Upper lobe of left lung (tissue), 6 donors: Measurements from ENCODE around the gene PARL. TPM values are rescaled to one million over a fixed set of nuclear protein-coding genes. Genes with fewer than 3 reads are reported as not detected.

Experiments used
- ATAC-seq, 2 donors: fragments of 200-7000 bp; cut with Tn5 transposase; one replicate each; pipeline ENCODE4 v1.9.1; 2022; ENCODE audit warnings: mild to moderate bottlenecking in 2 of 2, moderate library complexity in 2 of 2; ENCODE audit not compliant: low FRiP score in 2 of 2
- DNase-seq, 2 donors: peaks; one replicate each; pipeline ENCODE4 v3.0.0-alpha.2; 2019 to 2020
- H3K27ac ChIP-seq, 4 donors: fragments of 200-600 bp; sonication (generic); one replicate each; pipeline ENCODE4 v1.5.1; 2016 to 2019
- H3K27me3 ChIP-seq, 4 donors: fragments of 200-600 bp; sonication (generic); one replicate each; pipeline ENCODE4 v1.5.1; 2017 to 2019
- H3K36me3 ChIP-seq, 4 donors: fragments of 200-600 bp; sonication (generic); one replicate each; pipeline ENCODE4 v1.5.1; 2016 to 2019
- H3K4me1 ChIP-seq, 4 donors: fragments of 200-600 bp; sonication (generic); one replicate each; pipeline ENCODE4 v1.5.1; 2018 to 2019
- H3K4me3 ChIP-seq, 4 donors: fragments of 200-600 bp; sonication (generic); one replicate each; pipeline ENCODE4 v1.5.1; 2017 to 2019; ENCODE audit warnings: mild to moderate bottlenecking in 2 of 4, moderate library complexity in 1 of 4
- H3K9me3 ChIP-seq, 4 donors: fragments of 200-600 bp; sonication (generic); one replicate each; pipeline ENCODE4 v1.5.1; 2018 to 2019
- EP300 ChIP-seq, 4 donors: sonication (generic); formaldehyde crosslinking; IDR thresholded peaks; one replicate each; pipeline ENCODE4 v1.5.1; 2017; ENCODE audit warnings: antibody characterized with exemption in 4 of 4, control low read depth in 2 of 4
- POLR2A ChIP-seq, 4 donors: fragments of 450-650 bp; IDR thresholded peaks; one replicate each; pipeline ENCODE4 v1.5.1; 2016 to 2017; ENCODE audit warnings: antibody characterized with exemption in 4 of 4, mild to moderate bottlenecking in 2 of 4
- POLR2AphosphoS5 ChIP-seq, 2 donors: sonication (generic); formaldehyde crosslinking; IDR thresholded peaks; one replicate each; pipeline ENCODE4 v1.5.1; 2017; ENCODE audit warnings: antibody characterized with exemption in 2 of 2
- WGBS, 2 donors: methylation state at CpG; one replicate each; pipeline ENCODE4 v1.1.5; 2017 to 2018; 5-methylcytosine and 5-hydroxymethylcytosine counted together
- total RNA-seq, 6 donors: library from RNA; depleted of rRNA in 4 of 6; stranded (reverse); fragments of >200 nt in 4 of 6; gene quantifications; one replicate each; pipeline versions ENCODE4 v1.1.0 to v1.2.1, GENCODE V29; 2016 to 2021
- TF ChIP-seq, protein P1 (sequence below), 6 experiments: fragments of 450-650 bp in 4 of 6; fragments of 200-600 bp in 2 of 6; sonication (generic) in 2 of 6; IDR thresholded peaks; one replicate each; pipeline ENCODE4 v1.5.1; 2016 to 2019; ENCODE audit warnings: antibody characterized with exemption in 6 of 6
- donor health status: DM: no; HTN: no; CAD: no; lungs with moderate emphysema.
- donor health status: DM: no; HTN: yes; CAD: no; lungs with severe emphysema.

Gene PARL
- total RNA-seq, 6 donors from 2014 or later = 32.5 to 51.0 (median 40.5) TPM

DNA sequence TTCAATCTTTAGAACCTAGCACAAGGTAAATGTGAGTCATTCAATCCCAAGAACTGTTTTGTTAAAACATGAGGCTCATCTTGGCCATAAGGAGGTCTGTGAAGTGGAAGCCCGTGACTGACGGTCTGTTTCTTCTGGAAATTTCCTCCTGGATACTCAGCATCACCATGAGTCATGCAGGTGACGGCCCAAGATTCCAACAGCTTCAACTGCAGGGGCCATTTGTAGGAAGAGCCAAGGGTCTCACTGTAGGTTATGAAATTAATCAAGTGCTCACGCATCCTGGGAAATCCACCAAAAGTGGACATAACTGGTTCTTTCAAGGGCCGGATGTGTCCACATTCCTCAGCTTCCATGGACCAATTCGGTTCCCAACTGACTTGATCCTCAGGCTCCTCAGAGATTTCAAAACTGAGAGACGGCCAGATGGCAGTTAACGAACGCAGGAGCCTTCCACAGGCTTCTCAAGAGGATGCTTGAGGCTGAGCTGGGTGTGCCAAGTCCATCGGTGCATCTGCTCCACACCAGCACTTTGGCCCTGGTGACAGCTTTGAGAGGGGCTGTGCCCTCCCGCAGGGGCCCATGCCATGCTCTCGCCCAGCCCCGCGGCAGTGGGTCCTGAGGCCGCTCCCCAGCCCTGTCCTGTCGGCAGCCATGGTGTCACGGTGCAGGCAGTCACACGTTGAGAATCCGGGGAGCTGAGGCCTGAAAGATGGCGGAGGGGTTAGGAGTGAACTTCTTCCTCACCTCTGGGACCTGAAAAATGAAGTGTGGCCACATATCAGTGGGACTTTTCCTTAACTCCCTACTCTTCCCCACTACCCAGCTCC is 67.8 kb downstream of the PARL start:
- no peak for ATAC-seq
- peaks cover 0 to 24% (median 5%) of the 10 kb centered on the region in 4 donors for H3K36me3 ChIP-seq
- WGBS, 2 donors = 84 to 86% methylated on average over 19 to 20 of the region's 20 CpGs

DNA sequence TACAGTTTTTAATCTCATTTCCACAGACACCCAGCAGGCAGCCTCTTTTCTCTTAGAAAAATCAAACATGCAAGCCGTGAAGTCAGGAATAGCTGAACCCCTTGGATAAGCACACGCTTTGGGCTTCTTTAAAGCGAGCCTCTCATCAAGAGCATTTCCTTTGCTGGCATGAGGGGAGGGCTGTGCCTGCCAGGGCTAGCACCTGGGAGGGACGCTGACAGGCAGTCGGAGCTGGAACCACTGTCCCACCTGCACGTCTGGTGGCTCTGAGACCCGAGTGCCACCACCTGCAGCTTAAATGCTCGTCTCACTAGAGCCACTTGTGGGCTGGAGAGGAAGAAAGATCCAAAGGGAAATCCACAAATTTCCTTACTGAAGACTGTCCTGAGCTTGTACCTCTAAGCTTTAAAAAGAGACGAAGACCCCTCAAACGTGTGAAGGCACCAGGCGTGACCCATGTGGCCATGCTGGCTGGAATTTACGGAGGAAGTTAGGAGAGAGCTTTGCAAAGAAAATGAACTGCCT is 68.7 kb downstream of the PARL start:
- H3K27ac ChIP-seq = no peak overlapping the region
- no peak for ATAC-seq
- TF ChIP-seq, protein P1, sequence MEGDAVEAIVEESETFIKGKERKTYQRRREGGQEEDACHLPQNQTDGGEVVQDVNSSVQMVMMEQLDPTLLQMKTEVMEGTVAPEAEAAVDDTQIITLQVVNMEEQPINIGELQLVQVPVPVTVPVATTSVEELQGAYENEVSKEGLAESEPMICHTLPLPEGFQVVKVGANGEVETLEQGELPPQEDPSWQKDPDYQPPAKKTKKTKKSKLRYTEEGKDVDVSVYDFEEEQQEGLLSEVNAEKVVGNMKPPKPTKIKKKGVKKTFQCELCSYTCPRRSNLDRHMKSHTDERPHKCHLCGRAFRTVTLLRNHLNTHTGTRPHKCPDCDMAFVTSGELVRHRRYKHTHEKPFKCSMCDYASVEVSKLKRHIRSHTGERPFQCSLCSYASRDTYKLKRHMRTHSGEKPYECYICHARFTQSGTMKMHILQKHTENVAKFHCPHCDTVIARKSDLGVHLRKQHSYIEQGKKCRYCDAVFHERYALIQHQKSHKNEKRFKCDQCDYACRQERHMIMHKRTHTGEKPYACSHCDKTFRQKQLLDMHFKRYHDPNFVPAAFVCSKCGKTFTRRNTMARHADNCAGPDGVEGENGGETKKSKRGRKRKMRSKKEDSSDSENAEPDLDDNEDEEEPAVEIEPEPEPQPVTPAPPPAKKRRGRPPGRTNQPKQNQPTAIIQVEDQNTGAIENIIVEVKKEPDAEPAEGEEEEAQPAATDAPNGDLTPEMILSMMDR (IDR thresholded peaks at IDR 0.05) = no peak
- TF ChIP-seq POLR2AphosphoS5 (IDR thresholded peaks at IDR 0.05) = no peak
- TF ChIP-seq POLR2A (IDR thresholded peaks at IDR 0.05) = no peak
- no peak for TF ChIP-seq EP300 (IDR thresholded peaks at IDR 0.05)
- no peak overlapping the region for H3K4me3 ChIP-seq
- H3K4me1 ChIP-seq = no peaks in the 10 kb centered on the region
- DNase-seq = no peak
- WGBS, 2 donors = 81 to 84% methylated on average over 10 to 12 of the region's 12 CpGs
- peaks cover 6 to 32% (median 12%) of the 10 kb centered on the region in 4 donors for H3K36me3 ChIP-seq
- H3K27me3 ChIP-seq = no peaks in the 10 kb centered on the region
- no peaks in the 10 kb centered on the region for H3K9me3 ChIP-seq

More for the DNA sequence above, 67.8 kb downstream of the PARL start:
- no peak overlapping the region for H3K27ac ChIP-seq
- H3K9me3 ChIP-seq = no peaks in the 10 kb centered on the region
- no peak overlapping the region for H3K4me3 ChIP-seq
- no peaks in the 10 kb centered on the region for H3K4me1 ChIP-seq
- no peaks in the 10 kb centered on the region for H3K27me3 ChIP-seq
- DNase-seq = peak in 1 of 2 donors; percentile 75
- no peak for TF ChIP-seq POLR2AphosphoS5 (IDR thresholded peaks at IDR 0.05)
- no peak for TF ChIP-seq EP300 (IDR thresholded peaks at IDR 0.05)
- TF ChIP-seq, protein P1 (IDR thresholded peaks at IDR 0.05) = no peak
- no peak for TF ChIP-seq POLR2A (IDR thresholded peaks at IDR 0.05)

DNA sequence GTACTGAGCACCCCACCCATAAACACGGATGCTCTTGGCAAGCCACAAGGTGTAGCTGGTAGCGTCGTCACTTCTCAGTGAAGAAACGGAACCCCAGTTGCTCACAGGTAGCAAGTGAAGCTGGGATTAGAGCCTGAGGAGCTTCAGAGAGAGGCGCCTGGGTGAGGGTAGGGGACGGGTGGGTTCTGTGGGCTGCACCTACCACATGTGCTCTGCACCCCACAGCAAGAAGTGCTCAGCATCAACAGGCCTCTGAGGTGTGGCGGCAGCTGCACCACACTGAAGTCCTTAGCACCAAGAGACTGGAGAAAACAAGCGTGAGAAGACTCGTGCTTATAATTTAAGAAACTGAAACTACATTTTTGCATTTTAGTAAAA is 69.1 kb downstream of the PARL start:
- no peak overlapping the region for H3K27ac ChIP-seq
- no peak for ATAC-seq
- H3K9me3 ChIP-seq = no peaks in the 10 kb centered on the region
- H3K36me3 ChIP-seq = peaks cover 8 to 37% (median 17%) of the 10 kb centered on the region in 4 donors
- no peak for DNase-seq
- TF ChIP-seq EP300 (IDR thresholded peaks at IDR 0.05) (no peak), POLR2A (IDR thresholded peaks at IDR 0.05) (no peak)
- no peaks in the 10 kb centered on the region for H3K4me1 ChIP-seq
- H3K4me3 ChIP-seq = no peak overlapping the region
- 72 to 76% methylated on average over 8 to 9 of the region's 9 CpGs for WGBS, 2 donors
- H3K27me3 ChIP-seq = no peaks in the 10 kb centered on the region

DNA sequence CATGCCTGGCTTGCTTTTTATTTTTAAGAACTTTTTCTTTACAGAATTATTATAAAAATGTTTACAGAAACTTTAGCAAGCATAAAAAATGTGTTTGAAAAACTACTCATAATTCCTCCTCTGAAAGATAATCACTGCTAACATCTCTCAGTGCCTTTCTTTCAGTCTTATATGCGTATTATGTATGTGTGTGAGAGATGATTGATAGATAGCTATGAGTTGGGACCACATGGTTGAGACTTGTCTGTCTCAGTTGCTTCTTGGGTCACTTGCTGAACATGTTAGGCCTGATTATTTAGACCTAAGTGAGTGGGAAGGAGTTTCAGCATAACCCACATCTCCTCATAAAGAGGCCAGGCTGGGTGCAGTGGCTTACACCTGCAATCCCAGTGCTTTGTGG is 70.4 kb downstream of the PARL start:
- no peaks in the 10 kb centered on the region for H3K4me1 ChIP-seq
- ATAC-seq (no peak), DNase-seq (no peak)
- H3K27ac ChIP-seq = no peak overlapping the region
- WGBS, 2 donors = 52 to 100% methylated on average over 1 of the region's 1 CpG
- TF ChIP-seq POLR2A (IDR thresholded peaks at IDR 0.05) (no peak), POLR2AphosphoS5 (IDR thresholded peaks at IDR 0.05) (no peak), EP300 (IDR thresholded peaks at IDR 0.05) (no peak)
- TF ChIP-seq, protein P1 (IDR thresholded peaks at IDR 0.05) = no peak
- no peaks in the 10 kb centered on the region for H3K9me3 ChIP-seq
- peaks cover 14 to 50% (median 26%) of the 10 kb centered on the region in 4 donors for H3K36me3 ChIP-seq
- H3K4me3 ChIP-seq = no peak overlapping the region
- H3K27me3 ChIP-seq = no peaks in the 10 kb centered on the region

DNA sequence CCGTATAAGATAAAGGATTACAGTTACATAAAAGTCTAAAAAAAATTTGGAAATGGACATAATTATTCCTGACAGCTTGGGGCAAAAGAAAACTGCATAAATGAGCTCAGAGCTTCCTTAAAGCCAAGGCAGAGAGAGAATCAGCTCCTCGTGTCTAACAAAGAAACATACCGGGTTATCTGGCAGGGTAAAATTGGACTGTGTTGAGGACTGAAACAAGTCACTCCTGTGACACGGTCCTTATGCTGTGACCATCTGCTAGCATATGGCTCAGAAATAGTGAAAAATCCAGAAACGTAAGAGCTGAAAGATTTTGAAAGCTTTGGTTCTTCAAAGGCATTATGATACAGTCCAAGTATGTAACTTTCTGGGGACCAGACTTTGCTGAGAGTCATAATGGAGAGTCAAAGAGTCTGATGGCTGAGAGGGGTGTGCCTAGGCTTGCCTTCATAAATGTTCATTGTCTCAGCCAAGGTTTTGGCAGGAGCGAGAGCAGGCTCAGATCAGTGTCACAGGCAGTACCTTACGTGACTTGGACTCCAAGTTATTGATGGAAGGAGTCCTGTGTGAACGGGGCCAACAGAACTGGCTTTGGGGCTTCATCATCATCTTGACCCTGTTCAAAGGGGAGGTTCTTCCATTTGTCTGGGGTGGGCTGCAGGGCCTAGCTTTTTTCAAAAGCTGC is 71.8 kb downstream of the PARL start:
- H3K9me3 ChIP-seq = no peaks in the 10 kb centered on the region
- H3K27me3 ChIP-seq = no peaks in the 10 kb centered on the region
- no peaks in the 10 kb centered on the region for H3K4me1 ChIP-seq
- ATAC-seq (no peak), DNase-seq (no peak)
- H3K36me3 ChIP-seq = peaks cover 21 to 64% (median 38%) of the 10 kb centered on the region in 4 donors
- no peak for TF ChIP-seq EP300 (IDR thresholded peaks at IDR 0.05)
- no peak for TF ChIP-seq POLR2A (IDR thresholded peaks at IDR 0.05)
- TF ChIP-seq, protein P1 (IDR thresholded peaks at IDR 0.05) = no peak
- no peak for TF ChIP-seq POLR2AphosphoS5 (IDR thresholded peaks at IDR 0.05)
- 84% methylated on average over 8 of the region's 8 CpGs for WGBS, 2 donors
- H3K27ac ChIP-seq = no peak overlapping the region
- H3K4me3 ChIP-seq = no peak overlapping the region
